Endothelial cell of umbilical vein (primary cell): ENCODE results near the gene LRRC8B.

ENCODE experiments used
- CTCF ChIP-seq, 2 donors: IDR thresholded peaks; 1 replicate in 1 of 2; 2 replicates in 1 of 2; pipeline ENCODE4 v1.5.1; 2011; ENCODE audit warnings: low read length in 2 of 2, mild to moderate bottlenecking in 2 of 2, moderate library complexity in 2 of 2, control low read depth in 1 of 2, inconsistent platforms in 1 of 2, low read depth in 1 of 2; ENCODE audit not compliant: insufficient read depth in 1 of 2; ENCODE audit errors: extremely low read depth in 1 of 2
- EZH2 ChIP-seq: IDR thresholded peaks from 2 replicates; pipeline ENCODE4 v1.6.1; 2012; ENCODE audit warnings: borderline replicate concordance, low read depth, mild to moderate bottlenecking, moderate library complexity, low read length, inconsistent platforms; ENCODE audit not compliant: severe bottlenecking
- POLR2A ChIP-seq: IDR thresholded peaks from 2 replicates; pipeline ENCODE4 v1.6.1; 2012; ENCODE audit warnings: low read depth, mild to moderate bottlenecking, control low read depth, low read length
- POLR2AphosphoS5 ChIP-seq: IDR thresholded peaks from 2 replicates; pipeline ENCODE4 v1.6.1; 2012; ENCODE audit warnings: low read depth, mild to moderate bottlenecking, control low read depth, low read length, moderate library complexity; ENCODE audit not compliant: insufficient read depth

- TF ChIP-seq POLR2AphosphoS5, result no peak
- no peak for TF ChIP-seq EZH2
- no peak for TF ChIP-seq POLR2A
- TF ChIP-seq CTCF (IDR thresholded peaks at IDR 0.05; ENCODE audit: extremely low read depth in 1 of 2, insufficient read depth in 1 of 2, low read depth in 1 of 2, low read length in 2 of 2), result no peak
Measured at GRCh38 chr1:89600451-89601224, 76.0 kb downstream of the LRRC8B start.
